Stimulated activated naive B cell treated with anti-CD40 and anti-IgM and Interleukin-4, amounts not matched to agents 10 μg/mL and 1 μg/mL and 100 μg/mL, for 72 hours (primary cell): Measurements from ENCODE around the gene GABRB2.
"Not testable (repeated sequence)": the region's sequence is repeated elsewhere in the genome, so short reads cannot be mapped to it uniquely, and the experiment has no call there.

Experiments used
- ATAC-seq, 2 donors: fragments of 150-1000 bp; cut with Tn5 transposase; replicated peaks; 2 replicates each; pipeline ENCODE4 v1.10.0; 2021; ENCODE audit warnings: moderate library complexity in 1 of 2
- DNase-seq: peaks from one replicate; pipeline ENCODE4 v3.0.0; 2021
- H3K27ac Mint-ChIP-seq: one replicate; pipeline ENCODE4 v1.8.0; 2022; ENCODE audit warnings: mild to moderate bottlenecking, mixed read lengths
- H3K27me3 Mint-ChIP-seq, 2 donors: one replicate each; pipeline ENCODE4 v1.8.0; 2022; ENCODE audit warnings: mixed read lengths in 2 of 2
- H3K36me3 Mint-ChIP-seq, 2 donors: one replicate each; pipeline ENCODE4 v1.8.0; 2022; ENCODE audit warnings: mixed read lengths in 2 of 2, mild to moderate bottlenecking in 1 of 2
- H3K4me1 Mint-ChIP-seq, 2 donors: one replicate each; pipeline ENCODE4 v1.8.0; 2022; ENCODE audit warnings: mixed read lengths in 2 of 2, mild to moderate bottlenecking in 1 of 2
- H3K4me3 Mint-ChIP-seq, 2 donors: one replicate each; pipeline ENCODE4 v1.8.0; 2022; ENCODE audit warnings: mild to moderate bottlenecking in 2 of 2, mixed read lengths in 2 of 2, moderate library complexity in 1 of 2
- H3K9me3 Mint-ChIP-seq, 2 donors: one replicate each; pipeline ENCODE4 v1.8.0; 2022; ENCODE audit warnings: mixed read lengths in 2 of 2, mild to moderate bottlenecking in 1 of 2

GABRB2 gene

DNA sequence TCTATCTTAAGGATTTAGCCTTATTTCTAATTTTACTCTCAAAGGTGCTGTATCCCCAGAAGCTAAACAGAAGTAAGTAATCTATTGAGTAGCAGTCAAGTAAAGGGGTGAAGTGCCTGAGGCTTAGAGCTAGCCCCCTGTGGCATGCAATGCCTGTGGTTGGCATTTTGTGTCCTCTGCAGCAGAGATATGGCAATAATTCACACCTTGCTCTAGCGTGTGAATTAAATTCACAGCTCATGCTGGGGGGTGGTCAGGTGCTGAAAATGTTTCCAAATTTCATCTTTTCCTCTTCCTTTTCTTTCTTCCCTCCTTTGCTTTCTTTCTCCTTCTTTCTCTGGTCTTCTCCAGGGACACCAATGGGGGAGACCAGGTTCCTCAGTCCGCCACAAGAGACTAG is 262.1 kb downstream of the GABRB2 start:
- no peaks in the 10 kb centered on the region for H3K4me1 Mint-ChIP-seq
- H3K36me3 Mint-ChIP-seq = no peaks in the 10 kb centered on the region
- H3K9me3 Mint-ChIP-seq = peaks cover 0 to 5% of the 10 kb centered on the region in 2 donors
- H3K4me3 Mint-ChIP-seq = no peak overlapping the region
- H3K27me3 Mint-ChIP-seq = no peaks in the 10 kb centered on the region
- ATAC-seq = no peak
- no peak overlapping the region for H3K27ac Mint-ChIP-seq
- DNase-seq = no peak

DNA sequence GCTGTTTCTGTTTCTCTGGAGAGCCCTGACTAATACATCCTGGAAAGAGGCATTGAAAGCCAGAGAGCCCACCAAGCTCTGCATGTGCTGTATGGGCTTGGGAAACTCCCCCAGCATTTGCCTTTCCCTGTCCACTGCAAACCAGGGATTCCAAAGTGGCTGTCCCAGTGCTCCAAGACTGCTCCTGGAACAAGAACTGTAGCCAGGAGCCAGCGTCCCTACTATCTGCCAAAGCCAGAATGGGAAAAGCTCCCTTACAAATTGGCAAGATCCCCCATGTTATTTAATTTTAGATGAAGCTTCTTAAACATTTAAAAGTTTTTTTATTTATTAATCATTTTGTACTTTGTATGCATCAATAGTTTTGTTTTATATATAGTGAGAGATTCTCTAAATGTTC is 263.2 kb downstream of the GABRB2 start:
- H3K4me3 Mint-ChIP-seq = no peak overlapping the region
- no peaks in the 10 kb centered on the region for H3K27me3 Mint-ChIP-seq
- no peaks in the 10 kb centered on the region for H3K36me3 Mint-ChIP-seq
- H3K27ac Mint-ChIP-seq = no peak overlapping the region
- H3K9me3 Mint-ChIP-seq = peaks cover 0 to 5% of the 10 kb centered on the region in 2 donors
- DNase-seq (no peak), ATAC-seq (no peak)
- no peaks in the 10 kb centered on the region for H3K4me1 Mint-ChIP-seq

DNA sequence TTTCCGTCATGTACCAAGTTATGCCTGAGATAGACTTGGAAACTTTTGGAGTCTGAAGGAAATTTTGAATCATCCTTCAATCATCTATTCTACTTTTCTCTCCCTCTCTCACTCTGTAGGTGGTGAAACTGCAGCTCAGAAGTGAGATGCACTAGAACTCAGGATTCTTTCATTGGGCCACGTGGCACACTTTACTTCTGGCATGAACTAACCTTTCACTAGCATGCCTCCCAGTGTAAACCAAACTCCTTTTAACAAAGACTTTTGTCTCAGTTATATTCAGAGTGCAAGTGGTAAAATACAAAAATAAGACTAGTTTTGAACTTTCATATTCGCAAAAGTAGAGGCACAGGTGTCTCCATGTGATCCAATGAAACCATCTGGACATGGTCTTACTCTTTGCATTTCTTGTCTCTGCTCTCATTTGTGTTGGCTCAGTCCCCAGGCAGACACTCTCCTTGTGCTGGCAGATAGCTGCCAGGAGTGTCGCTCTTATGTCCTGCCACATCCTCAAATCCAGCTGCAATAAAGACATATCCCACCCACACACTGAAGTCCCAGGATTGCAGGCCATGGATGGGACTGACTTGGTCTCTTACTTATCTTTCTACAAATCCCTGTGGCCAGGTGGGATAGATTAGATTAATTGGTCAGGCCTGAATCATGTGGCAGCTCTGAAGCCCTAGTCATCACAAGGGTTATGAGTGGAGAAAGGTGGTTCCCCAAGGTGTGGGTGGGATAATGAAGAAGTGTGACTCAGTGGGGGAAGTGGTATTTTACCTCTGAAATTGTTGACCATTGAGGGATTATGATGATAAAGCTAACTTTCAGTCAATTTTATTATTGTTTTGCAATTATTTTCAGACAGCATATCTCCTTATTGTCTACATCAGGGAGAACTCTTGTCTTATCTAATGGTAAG is 267.5 kb downstream of the GABRB2 start:
- H3K4me3 Mint-ChIP-seq = no peak overlapping the region
- DNase-seq (no peak), ATAC-seq (peak; percentile 48 to 60)
- no peak overlapping the region for H3K27ac Mint-ChIP-seq
- no peaks in the 10 kb centered on the region for H3K27me3 Mint-ChIP-seq
- H3K4me1 Mint-ChIP-seq = no peaks in the 10 kb centered on the region
- H3K9me3 Mint-ChIP-seq = peaks cover 0 to 5% of the 10 kb centered on the region in 2 donors
- H3K36me3 Mint-ChIP-seq = no peaks in the 10 kb centered on the region

DNA sequence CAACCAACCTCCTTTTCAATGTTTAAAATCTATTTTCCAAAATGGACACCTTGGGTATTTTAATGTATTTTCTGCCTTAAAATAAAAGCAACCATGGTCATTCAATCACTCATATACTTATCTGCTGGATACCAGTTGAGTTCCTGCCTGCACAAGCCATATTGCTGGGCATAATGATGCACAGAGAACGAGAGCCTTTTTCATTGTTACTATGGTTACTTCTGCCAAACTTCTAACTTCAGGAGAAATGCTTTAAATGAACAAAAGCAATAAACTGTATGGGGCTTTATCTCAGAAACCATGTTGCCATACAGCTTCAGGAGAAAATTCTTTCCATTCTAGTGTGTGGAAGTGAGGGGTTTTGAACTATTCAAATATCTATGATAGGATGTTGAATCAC is 269.5 kb downstream of the GABRB2 start:
- Mint-ChIP-seq H3K4me3 (no peak overlapping the region), H3K4me1 (no peaks in the 10 kb centered on the region), H3K9me3 (peaks cover 0 to 5% of the 10 kb centered on the region in 2 donors), H3K27me3 (no peaks in the 10 kb centered on the region), H3K36me3 (no peaks in the 10 kb centered on the region), H3K27ac (no peak overlapping the region)
- DNase-seq (no peak), ATAC-seq (no peak)

DNA sequence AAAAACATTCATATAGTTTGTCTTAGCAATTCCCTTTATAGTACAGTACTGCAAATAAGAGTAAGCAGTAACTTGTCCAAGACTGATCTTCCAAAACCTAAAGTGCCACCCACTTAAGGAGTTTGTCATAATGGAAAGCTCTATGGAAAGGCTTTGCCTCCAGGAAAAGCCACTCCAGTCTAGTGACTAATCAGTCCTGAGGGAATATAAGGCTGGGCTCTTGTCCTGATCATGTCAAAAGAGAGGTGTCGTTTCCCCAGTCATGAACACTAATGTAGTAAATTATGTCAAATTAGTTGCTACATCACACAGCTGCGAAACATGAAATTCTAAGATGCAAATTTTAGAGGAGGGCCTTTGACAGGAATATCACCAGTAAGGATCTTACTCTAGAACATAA is 271.6 kb downstream of the GABRB2 start:
- no peak for ATAC-seq
- Mint-ChIP-seq H3K36me3 (no peaks in the 10 kb centered on the region), H3K9me3 (peaks cover 0 to 1% of the 10 kb centered on the region in 2 donors), H3K4me1 (no peaks in the 10 kb centered on the region), H3K27ac (no peak overlapping the region), H3K27me3 (no peaks in the 10 kb centered on the region), H3K4me3 (no peak overlapping the region)
- no peak for DNase-seq

DNA sequence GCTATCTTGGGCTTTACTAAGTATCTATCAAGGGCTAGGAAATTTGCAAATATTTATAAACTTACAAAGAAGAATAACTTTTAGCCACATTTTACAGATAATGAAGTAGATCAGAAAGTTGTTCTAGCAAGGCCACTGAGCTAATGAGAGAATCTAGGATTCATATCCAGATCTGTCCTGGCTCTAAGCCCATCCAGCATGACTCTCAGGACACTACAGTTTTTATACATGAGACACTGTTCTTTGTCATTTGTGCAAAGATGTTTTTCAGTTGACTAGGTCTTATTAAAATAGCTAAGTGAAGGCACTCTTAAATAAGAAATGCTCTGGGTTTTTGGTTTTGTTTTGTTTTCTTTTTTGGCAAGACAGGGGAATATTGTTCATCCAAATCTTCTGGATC is 273.1 kb downstream of the GABRB2 start:
- Mint-ChIP-seq H3K4me3 (no peak overlapping the region), H3K36me3 (no peaks in the 10 kb centered on the region), H3K27me3 (no peaks in the 10 kb centered on the region), H3K27ac (no peak overlapping the region), H3K4me1 (no peaks in the 10 kb centered on the region), H3K9me3 (peaks cover 4 to 5% of the 10 kb centered on the region in 2 donors)
- DNase-seq (no peak), ATAC-seq (no peak)

DNA sequence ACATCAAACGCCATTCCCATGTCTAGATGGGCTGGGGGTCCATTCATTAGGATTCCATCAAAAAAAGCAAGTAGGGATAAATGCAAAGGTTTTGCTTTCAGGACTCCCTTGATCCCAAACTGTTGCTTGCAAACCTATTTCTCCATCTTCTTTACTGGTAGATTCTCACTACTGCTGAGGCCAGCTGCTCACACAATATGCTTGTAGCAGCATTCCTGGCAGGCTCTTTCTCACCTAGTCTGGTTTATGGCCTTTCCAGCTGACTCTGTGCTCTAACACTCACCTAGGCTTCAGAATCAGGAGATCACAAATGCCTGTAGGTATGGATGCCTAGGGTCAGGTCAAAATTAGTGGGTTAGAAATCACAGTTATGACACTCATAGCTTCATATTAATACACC is 274.7 kb downstream of the GABRB2 start:
- Mint-ChIP-seq H3K27ac (no peak overlapping the region), H3K9me3 (peaks cover 4 to 6% of the 10 kb centered on the region in 2 donors), H3K4me1 (no peaks in the 10 kb centered on the region), H3K36me3 (no peaks in the 10 kb centered on the region), H3K27me3 (no peaks in the 10 kb centered on the region), H3K4me3 (no peak overlapping the region)
- DNase-seq = no peak
- no peak for ATAC-seq

DNA sequence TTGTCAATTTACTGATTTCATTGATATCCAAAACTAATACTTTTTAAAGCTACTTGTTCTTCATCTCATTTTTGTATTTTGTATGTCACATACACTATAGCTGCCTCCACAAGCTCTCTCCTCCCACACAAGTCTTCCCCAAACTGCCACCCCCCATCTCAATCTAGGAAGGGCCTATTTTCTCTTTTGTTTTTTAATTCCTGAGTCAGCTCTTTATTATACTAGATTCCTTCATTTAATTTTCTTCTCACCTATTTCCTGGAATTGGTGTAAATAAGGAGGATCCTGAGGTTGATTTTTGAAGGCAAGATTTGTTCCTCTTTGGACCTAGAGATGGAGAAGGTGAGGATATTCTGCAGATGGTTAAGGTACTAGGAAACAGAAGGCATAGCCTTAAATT is 277.4 kb downstream of the GABRB2 start:
- H3K36me3 Mint-ChIP-seq = no peaks in the 10 kb centered on the region
- no peak overlapping the region for H3K27ac Mint-ChIP-seq
- H3K4me3 Mint-ChIP-seq = no peak overlapping the region
- no peak for ATAC-seq
- DNase-seq = no peak
- no peaks in the 10 kb centered on the region for H3K4me1 Mint-ChIP-seq
- no peaks in the 10 kb centered on the region for H3K27me3 Mint-ChIP-seq
- peaks cover 6 to 9% of the 10 kb centered on the region in 2 donors for H3K9me3 Mint-ChIP-seq

DNA sequence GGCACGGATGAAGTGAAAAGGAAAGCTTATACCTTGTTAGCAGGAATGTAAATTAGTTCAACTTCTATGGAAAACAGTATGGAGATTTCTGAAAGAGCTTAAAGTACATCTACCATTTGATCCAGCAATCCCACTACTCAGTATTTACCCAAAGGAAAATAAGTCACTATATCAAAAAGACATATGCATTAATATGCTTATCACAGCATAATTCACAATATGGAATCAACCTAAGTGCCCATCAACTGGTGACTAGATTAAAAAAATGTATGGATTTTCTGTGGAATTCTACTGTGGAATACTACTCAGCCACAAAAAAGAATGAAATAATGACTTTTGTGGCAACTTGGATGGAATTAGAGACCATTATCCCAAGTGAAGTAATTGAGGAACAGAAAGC is 279.6 kb downstream of the GABRB2 start:
- no peak for ATAC-seq
- Mint-ChIP-seq H3K27ac (no peak overlapping the region), H3K27me3 (no peaks in the 10 kb centered on the region), H3K9me3 (peaks cover 6 to 9% of the 10 kb centered on the region in 2 donors), H3K36me3 (no peaks in the 10 kb centered on the region), H3K4me3 (no peak overlapping the region), H3K4me1 (no peaks in the 10 kb centered on the region)
- DNase-seq = no peak

DNA sequence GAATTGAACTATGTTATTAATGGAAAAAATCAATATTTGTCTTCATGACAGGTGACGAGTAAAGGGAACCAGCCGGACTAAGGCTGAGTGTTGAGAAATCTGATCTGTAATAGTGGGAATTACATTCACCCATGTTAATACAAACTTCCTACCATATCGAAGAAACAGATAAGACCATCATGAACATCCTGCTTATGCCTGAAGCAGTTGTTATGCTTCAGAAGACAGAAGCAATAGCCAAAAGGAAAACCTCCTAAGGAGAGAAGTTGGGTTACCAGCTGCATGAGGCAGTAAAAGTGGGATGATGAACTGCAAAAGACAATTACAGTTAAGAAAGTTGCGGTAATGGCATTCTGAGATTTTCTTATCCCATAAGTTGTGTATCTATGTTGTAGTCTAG is 281.5 kb downstream of the GABRB2 start:
- Mint-ChIP-seq H3K27me3 (no peaks in the 10 kb centered on the region), H3K4me1 (no peaks in the 10 kb centered on the region), H3K27ac (no peak overlapping the region), H3K4me3 (no peak overlapping the region), H3K9me3 (peaks cover 4 to 9% of the 10 kb centered on the region in 2 donors), H3K36me3 (no peaks in the 10 kb centered on the region)
- ATAC-seq = no peak
- DNase-seq = no peak

DNA sequence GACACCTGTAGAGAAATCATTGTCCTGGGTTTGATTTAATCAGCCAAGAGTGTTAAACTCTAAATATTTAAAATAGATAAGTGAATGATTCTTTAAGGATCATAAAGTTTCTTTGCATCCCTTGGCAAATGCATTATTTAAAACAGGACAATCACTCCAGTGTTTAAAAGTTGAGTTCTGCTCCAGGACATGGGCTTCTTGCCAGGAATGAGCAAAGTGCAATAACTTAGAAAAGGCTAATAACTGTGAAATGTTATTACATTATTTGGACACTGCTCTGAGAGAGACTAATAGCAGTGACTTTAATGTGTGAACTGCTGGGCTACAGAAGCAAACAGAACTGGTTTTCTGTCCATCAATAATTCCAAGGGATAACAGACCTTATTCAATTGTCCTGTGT is 283.3 kb downstream of the GABRB2 start:
- no peak for ATAC-seq
- Mint-ChIP-seq H3K27me3 (no peaks in the 10 kb centered on the region), H3K9me3 (peaks cover 0 to 5% of the 10 kb centered on the region in 2 donors), H3K36me3 (no peaks in the 10 kb centered on the region), H3K4me1 (no peaks in the 10 kb centered on the region), H3K4me3 (no peak overlapping the region), H3K27ac (no peak overlapping the region)
- no peak for DNase-seq

DNA sequence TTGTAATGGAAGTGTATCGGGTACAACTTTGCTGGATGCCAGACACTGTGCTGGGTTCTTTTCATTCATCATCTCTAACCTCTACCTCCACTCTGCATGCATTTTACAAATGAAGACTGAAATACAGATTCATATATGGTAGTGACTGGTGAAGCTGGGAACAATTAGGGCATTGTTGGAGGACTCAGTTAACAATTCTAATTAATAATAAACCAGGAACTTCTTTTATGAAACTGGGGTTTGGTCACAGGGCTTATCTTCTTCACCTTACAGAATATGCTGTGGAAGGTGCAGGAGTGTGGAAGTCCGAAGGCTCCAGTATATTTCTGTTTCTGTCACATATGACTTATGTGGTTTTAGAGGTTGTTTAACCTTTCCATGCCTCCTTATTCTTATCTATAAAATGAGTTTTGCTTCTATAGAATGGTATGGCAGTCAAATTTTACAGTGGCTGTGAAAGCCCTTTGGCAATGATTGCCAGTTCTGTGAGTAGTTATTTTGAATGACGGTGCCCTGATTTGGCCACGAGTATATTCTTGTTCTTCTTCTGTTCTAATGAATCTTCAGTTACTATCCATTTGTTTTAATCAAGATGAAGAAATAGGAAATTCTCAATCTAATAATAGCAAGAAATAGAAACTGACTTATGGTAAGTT is 284.7 kb downstream of the GABRB2 start:
- H3K9me3 Mint-ChIP-seq = peaks cover 0 to 5% of the 10 kb centered on the region in 2 donors
- H3K27me3 Mint-ChIP-seq = no peaks in the 10 kb centered on the region
- no peak overlapping the region for H3K27ac Mint-ChIP-seq
- H3K4me3 Mint-ChIP-seq = no peak overlapping the region
- ATAC-seq (no peak), DNase-seq (no peak)
- H3K36me3 Mint-ChIP-seq = no peaks in the 10 kb centered on the region
- no peaks in the 10 kb centered on the region for H3K4me1 Mint-ChIP-seq

DNA sequence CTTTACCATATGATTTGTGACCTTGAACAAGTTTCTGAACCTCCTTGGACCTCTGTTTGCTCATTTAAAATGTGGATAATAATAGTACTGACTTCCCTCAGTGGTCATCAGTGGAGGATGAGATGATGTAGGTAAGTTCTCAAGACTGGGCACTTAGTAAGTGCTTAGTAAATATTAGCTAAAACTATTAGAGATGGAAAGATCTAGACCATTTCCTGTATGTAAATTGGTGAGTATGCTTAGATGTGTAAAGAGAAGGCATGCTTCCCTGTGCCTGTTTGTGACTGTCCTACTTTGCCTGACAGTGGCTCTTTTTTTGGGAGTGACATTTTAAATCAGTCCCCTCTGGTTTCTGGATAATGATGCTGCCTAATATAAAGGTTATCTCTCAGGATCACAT is 288.1 kb downstream of the GABRB2 start:
- Mint-ChIP-seq H3K36me3 (no peaks in the 10 kb centered on the region), H3K27me3 (no peaks in the 10 kb centered on the region), H3K9me3 (no peaks in the 10 kb centered on the region), H3K4me3 (no peak overlapping the region), H3K4me1 (no peaks in the 10 kb centered on the region), H3K27ac (no peak overlapping the region)
- DNase-seq = no peak
- no peak for ATAC-seq

DNA sequence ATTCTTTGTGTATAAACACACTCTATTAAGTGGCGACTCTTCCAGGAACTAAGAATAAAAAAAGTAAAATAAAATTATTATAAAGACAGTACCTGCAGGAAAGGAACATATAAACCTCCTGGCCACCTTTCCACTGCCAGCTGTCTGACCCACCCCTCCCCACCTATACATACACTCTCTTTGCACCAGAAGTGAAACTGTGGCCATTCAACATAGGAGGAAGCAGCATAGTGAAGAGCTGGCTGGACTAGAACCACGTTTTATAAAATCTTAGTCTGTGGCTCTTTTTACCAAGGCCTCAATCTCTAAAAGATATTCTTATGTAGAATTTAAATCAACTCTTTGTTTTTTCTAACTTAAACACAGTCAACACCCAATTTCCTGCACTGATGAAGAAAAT is 289.6 kb downstream of the GABRB2 start:
- Mint-ChIP-seq H3K36me3 (no peaks in the 10 kb centered on the region), H3K9me3 (no peaks in the 10 kb centered on the region), H3K4me3 (no peak overlapping the region), H3K27ac (no peak overlapping the region), H3K4me1 (no peaks in the 10 kb centered on the region), H3K27me3 (no peaks in the 10 kb centered on the region)
- DNase-seq = no peak
- ATAC-seq = no peak

DNA sequence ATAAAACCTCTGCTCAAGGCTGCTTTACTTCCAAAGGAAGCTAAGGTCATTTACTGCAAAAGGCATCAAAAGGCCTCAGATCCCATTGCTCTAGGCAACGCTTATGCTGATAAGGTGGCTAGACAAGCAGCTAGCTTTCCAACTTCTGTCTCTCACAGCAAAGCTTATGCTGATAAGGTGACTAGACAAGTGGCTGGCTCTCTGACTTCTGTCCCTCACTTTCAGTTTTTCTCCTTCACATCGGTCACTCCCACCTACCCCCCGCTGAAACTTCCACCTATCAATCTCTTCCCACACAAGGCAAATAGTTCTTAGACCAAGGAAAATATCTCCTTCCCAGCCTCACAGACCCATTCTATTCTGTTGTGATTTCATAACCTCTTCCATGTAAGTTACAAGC is 293.6 kb downstream of the GABRB2 start:
- H3K9me3 Mint-ChIP-seq, H3K27ac Mint-ChIP-seq, H3K4me1 Mint-ChIP-seq, DNase-seq, H3K27me3 Mint-ChIP-seq, H3K36me3 Mint-ChIP-seq, H3K4me3 Mint-ChIP-seq, ATAC-seq: not testable (repeated sequence)
